Stimulated activated CD4-positive, alpha-beta T cell treated with anti-CD3 and anti-CD28 coated beads, Interleukin-4, amount 100 ng/mL, for 4 hours (primary cell): Measurements from ENCODE around the gene HMSD.

ENCODE experiments used
- DNase-seq, 2 experiments: peaks; one replicate each; pipeline ENCODE4 v3.0.0-alpha.2; 2020

Gene HMSD

DNA sequence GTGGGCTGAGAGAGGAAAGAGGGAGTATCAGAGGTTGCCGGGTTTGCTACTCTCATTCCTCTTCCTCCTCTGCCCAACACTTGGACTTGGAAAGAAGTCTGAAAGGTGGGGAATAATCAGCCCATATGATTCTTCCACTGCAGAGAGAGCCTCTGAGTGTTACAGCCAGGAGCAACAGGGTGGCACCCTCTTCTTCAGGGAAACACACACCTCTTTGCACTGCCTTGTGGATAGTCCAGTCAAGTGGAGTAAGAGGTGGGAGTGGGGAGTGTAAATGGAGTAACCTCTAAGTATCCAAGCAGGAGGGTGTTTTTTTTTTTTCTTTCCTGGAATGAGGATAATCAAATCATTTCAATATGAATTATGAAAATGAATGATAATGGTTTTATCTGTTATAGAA is 11.8 kb downstream of the HMSD start:
- no peak for DNase-seq

- DNase-seq: no peak
Measured at GRCh38 chr18:63961435-63961980, 12.4 kb downstream of the HMSD start.

DNA sequence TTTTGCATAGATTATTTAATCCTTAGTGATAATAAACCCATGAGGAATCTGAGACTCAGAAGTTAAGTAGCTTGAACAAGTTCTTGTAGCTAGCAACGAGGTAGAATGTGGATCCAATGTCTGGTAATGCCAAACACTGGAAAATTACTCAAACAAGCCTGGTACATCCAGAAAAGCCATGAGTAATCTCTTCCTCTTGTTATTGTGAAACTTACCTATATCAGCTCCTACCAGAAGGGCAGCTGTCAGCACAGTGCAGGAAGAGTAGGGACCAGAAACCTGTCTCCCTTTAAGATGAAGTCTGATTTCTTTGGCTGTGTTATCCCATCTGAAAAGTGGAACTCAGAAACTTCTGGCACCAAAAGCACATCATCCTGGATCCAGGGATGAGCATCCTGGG is 13.0 kb downstream of the HMSD start:
- no peak for DNase-seq

DNA sequence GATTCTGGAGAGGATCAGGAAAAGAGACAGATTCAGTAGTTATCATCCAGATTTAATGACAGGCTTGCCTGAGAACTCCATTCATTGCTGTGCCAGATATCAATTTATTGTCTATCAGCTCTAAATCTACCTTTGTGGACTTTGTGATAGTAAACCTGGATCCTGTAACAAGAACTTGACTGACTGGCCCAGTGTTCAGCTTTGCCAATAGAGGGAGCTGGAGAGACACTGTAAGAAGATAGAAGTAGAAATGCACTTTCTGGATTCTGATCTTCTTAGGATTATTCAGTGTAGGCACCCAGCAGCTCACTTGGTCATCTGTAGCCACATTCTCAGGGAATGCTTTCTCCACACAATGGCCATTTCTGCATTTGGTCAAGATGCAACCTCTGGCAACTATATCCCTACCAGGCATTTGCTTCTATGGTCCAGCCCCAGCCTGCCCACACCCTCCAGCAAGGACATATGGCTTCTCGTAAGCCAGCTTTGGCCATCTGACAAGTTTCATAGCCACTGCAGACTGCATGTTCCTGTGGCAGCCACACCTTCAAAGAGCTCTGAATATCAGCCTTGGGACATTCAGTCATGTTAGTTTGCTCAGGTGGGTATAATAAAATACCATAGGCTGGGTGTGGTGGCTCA is 14.6 kb downstream of the HMSD start:
- peak; percentile 13 to 45 for DNase-seq

DNA sequence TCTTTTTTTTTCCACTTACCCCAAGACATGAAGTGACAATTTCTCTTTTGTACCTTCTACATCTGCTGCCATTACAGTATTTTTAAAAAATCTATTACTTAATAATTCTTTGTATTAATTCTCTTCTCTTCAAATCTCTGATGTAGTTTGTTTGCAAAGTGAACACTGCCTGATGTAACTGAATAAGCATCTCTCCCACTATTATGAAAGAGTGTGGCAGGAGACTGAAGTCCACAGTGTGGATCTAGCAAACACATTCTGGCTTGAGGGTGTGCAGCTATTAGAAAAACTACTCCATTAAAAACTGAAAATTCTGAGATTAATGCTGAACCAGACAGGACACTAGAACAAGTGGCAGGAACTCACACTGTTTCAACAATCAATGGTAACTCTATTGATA is 15.8 kb downstream of the HMSD start:
- DNase-seq: no peak

DNA sequence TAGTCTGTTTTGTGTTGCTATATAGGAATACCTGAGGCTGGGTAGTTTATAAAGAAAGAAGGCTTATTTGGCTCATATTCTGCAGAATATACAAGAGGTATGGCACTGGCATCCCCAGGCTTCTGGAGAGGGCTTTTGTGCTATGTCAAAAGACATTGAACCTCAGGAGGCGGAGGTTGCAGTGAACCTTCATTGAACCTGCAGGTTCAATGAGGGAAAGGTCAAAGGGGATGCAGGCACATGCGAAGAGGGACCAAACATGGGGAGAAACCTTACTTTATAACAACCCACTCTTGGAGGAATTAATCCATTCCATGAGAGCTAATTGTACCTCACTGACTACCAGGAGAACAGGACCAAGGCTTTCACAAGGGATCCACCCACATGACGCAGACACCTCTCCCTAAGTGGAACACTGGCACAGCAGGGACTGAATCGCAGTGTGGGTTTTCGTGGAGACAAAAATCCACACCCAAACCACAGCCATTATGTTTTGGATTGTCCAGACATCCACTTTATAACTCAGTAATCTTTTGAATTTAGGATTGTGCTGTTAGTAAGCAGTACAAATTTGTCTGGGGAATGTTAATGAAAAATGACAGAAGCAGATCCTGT is 16.7 kb downstream of the HMSD start:
- no peak for DNase-seq

DNA sequence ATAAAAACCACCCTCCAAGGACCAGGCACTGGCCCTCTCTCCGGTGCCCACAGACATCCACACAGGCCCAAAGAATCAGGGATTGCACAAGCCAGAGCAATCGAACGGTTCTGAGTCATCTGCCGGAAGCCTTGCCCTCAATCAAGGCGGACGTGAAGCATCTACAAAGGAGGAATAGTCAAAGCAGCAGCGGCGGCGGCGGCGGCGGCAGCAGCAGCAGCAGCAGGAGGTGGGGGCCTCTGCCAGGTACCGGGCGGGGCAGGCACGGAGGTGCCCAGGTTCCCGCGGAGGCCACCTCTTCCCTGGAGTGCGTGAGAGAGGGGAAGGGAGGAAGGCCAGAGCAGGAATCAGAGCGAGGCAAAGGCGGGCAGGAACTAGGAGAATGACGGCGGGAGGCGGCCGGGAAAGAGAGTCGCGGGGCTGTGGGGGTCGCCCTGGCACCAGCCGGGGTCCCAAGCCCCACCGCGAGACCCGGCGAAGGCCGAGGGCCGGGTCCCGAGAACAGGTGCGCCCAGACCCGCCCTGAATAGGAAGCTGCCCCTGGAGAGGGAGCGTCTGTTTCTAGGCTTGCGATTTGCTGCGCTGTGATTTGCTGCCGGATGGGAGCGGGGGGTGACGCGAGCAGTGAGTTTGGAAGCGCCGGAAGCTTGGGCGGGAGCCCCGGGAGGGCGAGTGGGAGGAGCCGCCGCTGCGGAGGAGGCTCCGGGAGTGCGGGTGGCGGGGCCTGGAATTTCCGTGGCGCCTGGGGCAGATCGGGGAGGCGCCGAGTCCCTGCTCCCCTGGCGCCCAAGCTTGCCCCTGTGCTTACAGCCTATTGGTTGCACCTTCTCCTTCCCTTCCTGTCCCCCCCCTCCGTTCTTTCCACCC is 21.1 kb downstream of the HMSD start, which contains the start of gene SERPINB8:
Gene SERPINB8, plus strand, starts transcription at position 140 of the 867 bp plus-strand sequence. CDS start 8,228 bp downstream, outside the sequence.
- peak; percentile 71 to 78 for DNase-seq

GRCh38 chr18:63970809-63971205 is 21.7 kb downstream of the HMSD start:
- no peak for DNase-seq

GRCh38 chr18:63971320-63972001 is 22.4 kb downstream of the HMSD start:
- no peak for DNase-seq

DNA sequence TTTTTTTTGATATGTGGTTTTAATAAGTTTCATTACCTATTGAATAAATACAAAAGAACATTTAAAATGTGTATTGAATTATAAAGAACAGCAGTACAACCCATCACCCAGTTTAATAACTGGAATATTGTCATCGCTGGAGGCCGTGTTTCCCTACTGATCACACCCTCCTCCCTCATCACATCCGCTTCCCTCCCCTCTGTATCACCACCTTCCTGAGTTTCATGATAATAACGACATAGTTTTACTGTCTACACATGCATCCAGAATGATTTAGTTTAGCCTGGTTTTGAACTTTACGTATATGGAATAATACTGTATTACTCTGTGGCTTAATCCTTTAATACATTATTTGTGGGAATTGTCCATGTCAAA is 22.9 kb downstream of the HMSD start:
- DNase-seq: no peak

DNA sequence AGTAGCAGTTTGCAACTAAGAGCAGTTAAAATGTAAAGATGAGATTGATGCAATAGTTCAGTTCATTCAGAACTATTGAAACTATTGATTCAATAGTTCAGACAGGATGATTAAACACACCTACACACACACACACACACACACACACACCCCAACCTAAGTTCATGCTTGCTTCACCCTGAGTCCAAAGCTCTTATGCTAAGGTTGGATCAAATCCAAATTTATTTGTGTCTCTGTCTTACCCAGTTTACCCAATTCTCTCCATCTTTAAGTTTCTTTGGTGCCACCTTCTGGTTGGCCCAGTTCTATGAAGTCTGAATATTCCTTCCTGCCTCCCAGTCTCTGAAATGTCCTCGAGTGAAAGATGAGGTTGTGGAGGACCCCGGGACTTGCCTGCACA is 25.9 kb downstream of the HMSD start:
- DNase-seq: no peak

DNA sequence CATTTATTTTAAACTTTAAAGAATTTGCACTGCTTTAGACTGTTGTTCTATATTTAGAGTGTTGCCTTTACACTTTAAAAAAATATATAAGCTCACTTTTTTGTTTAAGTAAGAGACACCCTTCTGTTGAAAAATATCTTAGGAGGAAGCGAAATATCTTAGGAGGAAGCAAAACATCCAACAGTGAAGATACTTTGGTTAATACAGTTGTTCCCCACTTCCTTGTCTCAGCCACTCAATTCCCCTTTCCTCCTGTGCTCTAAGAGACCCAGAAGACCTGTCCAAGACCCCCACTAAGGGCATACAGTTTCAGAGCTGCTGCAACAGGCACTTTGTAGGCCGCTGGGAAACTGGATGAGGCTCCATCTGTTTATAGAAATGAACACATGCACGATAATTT is 26.5 kb downstream of the HMSD start:
- no peak for DNase-seq

- no peak for DNase-seq
Measured at GRCh38 chr18:63977040-63977439, 27.9 kb downstream of the HMSD start.

DNA sequence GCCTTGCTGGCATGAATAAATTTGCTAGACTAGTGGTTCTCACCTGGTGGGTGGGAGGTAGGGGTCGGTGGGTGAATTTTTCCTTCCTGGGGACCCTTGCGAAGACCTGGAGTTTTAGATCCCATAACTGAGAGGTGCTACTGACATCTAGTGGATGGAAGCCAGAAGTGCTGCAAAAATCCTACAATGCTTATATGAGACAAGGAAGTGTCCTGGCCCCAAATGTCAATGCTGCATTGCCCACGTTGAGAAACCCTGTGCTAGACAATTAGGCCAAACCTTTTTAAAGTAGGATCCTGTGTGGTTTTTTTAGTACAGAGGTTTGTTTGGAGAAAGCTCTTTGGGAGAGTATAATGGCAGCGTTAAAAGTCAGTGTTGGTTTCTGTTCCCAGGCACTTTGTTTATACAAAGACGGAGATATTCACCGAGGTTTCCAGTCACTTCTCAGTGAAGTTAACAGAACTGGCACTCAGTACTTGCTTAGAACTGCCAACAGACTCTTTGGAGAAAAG is 30.4 kb downstream of the HMSD start:
- DNase-seq: peak; percentile 13 to 23

GRCh38 chr18:63980027-63980426 is 30.9 kb downstream of the HMSD start:
- DNase-seq: no peak

DNA sequence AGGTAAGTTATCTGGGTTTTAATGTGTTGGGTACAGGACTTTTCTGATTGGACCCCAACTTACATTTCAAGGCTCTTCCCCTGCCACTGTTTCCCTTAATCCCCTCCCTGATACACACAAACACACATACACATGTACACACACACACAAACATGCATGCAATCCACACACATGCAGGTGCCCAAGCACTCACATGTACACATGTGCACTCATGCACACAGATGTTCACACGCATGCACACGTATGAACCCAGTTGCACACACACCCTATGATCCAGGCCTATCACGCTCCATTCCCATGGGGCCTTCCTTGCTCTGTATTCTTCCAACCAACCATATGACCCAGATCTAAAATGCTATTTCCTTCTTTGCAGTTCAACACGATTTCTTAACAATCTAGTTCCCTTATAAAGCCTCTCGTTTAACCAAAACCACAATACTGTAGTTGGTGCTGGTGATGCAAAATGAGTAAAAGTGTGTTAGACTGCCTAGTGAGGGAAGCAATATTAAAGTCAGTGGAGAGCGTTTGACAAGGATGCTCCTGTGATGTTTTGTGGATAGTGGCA is 31.9 kb downstream of the HMSD start:
- no peak for DNase-seq

- no peak for DNase-seq
Measured at GRCh38 chr18:63981719-63982118, 32.6 kb downstream of the HMSD start.

DNA sequence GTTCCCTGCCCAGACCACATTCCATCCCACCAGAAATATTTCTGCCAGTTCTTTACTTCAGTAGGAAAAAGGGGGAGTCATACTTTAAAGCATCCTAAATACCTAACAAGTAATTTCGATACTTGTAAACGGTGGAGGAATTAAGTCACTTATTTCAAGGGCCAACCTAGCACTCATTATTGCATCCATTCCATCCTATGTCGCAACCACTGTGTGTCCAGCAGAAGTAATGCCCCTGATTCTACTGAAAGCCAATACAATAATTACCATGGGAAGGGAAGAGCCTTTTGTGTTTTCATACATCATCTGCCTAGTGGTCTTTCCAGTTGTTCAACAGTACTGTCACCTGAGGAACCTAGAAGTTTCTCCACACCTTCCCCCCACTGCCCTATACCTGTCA is 33.3 kb downstream of the HMSD start:
- DNase-seq: no peak

DNA sequence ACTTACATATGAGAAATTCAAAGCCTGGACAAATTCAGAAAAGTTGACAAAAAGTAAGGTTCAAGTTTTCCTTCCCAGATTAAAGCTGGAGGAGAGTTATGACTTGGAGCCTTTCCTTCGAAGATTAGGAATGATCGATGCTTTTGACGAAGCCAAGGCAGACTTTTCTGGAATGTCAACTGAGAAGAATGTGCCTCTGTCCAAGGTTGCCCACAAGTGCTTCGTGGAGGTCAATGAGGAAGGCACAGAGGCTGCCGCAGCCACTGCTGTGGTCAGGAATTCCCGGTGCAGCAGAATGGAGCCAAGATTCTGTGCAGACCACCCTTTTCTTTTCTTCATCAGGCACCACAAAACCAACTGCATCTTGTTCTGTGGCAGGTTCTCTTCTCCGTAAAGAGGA is 37.8 kb downstream of the HMSD start:
- DNase-seq: no peak

GRCh38 chr18:63987743-63988142 is 38.6 kb downstream of the HMSD start:
- no peak for DNase-seq

DNA sequence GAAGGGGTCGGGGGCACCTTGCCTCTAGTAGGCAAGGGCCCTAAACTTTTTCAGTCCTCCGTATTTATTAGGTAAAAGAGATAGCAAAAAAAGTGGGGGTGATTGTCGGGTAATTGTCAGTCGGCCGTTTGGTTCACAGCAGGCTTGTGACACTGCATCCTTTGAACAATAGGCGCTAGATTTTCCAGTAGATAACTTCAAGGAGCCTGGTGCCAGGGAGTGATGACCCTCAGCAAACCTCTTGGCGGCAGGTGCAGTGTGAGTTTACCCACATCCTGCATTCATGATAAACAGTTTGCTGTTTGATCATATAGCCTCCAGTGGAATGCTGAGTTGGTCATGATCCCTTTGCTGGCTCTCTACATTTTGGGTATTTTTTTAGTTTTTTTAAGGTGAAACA is 43.6 kb downstream of the HMSD start:
- no peak for DNase-seq

GRCh38 chr18:63994783-63995399 is 45.8 kb downstream of the HMSD start:
- peak; percentile 14 to 35 for DNase-seq
